GM21447 (cell line): ENCODE data around the gene OPRM1.

Source experiments
- ATAC-seq: cut with Tn5 transposase; IDR thresholded peaks from one replicate; pipeline ENCODE4 v1.9.1; 2021; ENCODE audit not compliant: unreplicated experiment

OPRM1 gene

DNA sequence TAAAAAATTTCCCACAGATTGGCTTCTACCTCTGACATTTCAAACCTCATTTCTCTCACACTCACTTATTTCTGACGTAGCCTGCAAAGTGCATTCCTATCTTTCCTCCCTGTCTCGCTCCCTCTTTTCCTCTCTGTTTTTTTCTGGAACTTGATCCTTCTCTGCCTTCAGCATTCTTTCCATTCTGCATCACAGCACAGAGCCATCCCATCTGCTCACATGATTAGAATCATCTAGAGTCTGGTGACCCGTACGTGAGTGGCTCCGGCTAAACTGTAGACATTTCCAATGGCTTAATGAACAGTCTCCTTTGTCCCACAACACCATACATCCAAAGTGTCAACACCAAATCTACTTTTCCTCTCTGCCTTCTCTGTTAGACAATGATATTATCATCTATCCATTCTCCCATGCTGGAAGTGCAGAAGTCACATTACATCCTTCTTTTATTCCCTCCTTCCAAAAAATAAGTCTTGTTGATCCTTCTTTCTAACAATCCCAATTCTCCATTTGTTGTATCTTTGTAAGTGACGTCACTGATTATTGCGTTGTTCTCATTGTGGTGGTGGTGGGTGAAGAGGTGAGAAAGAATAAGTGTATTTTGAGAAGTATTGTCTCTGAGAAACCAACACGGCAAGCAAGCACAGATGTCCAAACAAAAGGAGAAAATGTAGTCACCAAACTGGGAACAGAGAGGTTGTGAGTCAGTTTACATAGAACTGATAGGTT is 41.6 kb downstream of the OPRM1 start:
- no peak for ATAC-seq

DNA sequence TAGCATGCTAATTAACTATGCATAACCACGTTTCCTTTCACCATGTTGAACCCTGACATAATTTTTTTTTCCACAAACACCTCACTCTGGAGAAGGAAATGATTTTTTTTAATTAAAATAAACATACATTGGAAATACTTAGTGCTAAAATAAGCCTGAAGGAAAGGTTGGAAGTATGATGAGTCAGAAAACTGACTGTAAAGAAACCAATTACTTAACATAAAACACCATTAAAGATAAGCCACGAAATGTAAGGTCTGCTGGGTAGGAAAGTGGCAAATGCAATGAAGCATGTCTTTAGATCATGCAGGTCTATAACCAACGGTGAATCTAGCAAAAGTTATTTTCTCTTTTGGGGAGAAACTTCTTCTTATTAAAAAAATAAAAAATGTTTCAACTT is 47.5 kb downstream of the OPRM1 start:
- no peak for ATAC-seq

DNA sequence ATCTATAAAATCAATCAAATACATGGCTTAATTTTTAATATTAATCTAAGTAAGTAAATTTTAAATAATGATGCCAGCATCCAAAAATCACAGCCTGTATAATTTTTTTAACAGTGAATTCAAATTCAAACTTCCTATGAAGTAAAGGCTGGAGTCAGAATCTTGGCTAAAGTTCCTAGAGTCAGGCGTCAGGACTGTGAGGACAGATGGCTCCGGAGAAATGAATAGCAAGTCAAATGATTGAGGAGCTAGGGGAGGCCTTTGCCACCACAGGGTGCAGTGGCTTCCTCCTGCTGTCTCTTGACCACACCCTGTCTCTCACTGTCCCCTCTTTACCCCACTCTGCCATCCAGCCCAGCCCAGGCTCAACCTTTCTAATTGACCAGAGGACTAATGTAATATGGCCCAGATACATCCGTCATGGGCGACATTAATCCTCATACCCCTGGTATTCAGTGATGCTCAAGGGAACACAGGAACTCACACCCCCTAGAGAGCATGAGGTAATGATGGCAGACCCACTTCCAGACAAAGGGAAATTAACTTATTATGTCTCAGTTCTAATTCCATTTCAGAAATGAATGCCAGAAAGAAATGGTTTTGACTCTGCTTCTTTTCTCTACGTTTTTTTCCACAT is 53.4 kb downstream of the OPRM1 start:
- no peak for ATAC-seq

DNA sequence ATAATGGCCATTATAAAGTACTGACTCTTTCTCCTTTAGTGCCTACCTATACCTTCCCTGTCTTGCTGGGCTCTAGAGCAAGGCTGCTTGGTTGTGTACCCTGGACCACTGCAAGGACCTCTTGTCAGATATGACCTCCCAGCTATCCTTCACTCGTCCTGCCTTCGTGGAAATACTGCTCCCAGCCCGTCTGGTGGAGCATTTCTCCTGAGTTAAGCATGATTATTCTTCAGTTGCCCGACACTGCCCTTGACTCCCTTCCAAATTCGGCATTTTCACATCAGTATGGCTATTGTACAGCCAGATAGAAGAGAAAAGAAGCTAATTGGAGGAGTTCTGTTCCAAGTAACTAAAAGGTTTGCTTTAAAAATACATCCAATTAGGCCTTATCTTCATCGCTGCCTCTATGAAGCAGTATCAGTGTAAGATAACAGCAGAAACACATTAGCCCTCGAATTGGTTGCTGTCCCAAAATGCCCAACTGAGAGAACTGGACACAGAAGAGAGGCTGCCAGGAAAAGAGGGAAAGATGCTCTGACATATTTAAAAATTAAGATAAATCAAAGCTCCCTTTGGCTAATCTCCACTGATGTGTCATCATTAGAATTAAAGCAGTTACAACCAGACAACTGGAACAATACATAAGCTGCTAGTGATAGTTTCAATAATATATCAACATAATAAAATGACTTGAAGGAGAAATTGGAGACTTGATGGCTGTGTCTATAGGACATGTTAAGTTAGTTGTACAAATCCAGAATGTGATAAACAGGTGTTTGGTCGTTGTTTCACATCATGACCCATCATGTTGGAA is 54.4 kb downstream of the OPRM1 start:
- no peak for ATAC-seq

DNA sequence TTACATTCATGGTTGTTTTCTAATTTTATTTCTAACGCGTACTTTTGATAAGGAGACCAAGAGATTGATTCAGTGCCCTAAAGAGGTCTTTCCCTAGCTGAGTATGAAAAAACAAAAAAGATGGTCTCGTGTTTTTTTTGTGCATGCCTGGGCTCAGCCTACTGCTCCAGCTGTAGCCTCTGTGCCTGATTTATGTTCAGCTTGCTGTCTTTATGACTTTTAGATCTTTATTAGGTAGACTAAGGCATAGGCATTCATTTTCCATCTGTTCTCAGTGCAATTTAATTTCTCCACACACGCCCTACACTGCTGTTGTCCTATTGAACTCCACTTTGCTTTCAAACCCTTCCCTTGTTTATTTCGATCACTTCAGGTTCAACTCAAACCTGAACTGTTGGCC is 56.5 kb downstream of the OPRM1 start:
- no peak for ATAC-seq

DNA sequence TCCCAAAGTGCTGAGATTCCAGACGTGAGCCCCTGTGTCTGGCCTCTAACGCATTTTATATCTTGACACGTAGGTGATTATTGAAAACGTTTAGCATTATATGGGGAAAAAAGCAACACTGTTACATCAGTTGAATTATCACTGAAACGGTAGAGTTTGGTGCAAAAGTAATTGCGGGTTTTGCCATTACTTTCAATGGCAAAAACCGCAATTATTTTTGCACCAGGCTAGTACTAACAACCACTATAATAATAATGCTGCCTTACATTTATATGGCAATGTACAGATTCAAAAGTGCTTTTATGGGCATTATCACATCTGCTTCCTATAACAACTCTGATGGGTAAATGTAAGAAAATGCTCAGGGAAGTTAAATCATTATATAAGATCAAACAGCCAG is 57.3 kb downstream of the OPRM1 start:
- ATAC-seq, result no peak

DNA sequence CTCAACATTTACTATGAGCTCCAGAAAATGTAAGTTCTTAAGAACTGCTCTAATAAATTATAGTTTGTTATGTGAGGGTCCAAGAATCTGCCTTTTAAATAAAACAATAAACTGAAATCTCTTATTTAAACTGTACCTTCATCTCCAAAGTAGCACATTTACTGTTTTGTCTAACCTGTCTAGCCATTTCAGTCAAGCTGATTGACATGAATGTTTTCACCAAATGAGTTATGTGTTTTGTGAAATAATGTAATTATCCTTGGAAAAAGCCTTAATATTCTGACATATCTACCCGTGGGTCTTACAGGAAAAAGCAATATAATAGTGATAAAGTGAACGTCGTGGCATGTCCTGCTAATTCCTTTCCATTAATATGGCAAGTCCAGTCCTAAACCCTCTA is 57.8 kb downstream of the OPRM1 start:
- no peak for ATAC-seq

DNA sequence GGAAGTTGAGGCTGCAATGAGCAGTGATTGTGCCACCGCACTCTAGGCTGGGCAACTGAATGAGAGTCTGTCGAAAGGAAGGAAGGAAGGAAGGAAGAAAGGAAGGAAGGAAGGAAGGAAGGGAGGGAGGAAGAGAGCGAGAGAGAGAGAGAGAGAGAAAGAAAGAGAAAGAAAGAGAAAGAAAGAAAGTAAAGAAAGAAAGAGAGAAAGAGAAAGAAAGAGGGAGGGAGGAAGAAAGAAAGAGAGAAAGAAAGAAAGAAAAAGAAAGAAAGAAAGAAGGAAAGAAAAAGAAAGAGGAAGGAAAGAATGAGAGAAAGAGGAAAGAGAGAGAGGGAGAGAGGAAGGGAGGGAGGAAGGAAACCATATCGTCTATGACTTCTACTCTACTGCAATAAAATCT is 60.2 kb downstream of the OPRM1 start:
- no peak for ATAC-seq

DNA sequence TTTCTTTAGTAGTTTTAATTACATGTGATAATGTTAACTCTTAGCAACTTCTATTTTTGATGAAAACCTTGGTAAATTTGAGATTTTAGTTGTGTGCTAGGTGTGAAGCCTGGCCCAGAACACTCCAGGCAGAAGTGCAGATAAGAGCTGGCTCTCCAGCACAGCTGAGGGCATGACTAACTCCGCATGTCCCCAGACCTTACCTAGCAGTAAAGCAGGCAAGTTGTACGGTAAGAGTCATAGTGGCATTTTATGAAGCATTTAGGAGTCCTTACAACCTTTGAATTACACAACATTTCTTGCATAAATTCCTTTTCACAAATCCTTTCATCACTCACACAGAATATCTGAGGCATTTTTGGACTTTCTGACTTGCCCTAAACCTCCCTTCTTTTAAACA is 67.2 kb downstream of the OPRM1 start:
- no peak for ATAC-seq

DNA sequence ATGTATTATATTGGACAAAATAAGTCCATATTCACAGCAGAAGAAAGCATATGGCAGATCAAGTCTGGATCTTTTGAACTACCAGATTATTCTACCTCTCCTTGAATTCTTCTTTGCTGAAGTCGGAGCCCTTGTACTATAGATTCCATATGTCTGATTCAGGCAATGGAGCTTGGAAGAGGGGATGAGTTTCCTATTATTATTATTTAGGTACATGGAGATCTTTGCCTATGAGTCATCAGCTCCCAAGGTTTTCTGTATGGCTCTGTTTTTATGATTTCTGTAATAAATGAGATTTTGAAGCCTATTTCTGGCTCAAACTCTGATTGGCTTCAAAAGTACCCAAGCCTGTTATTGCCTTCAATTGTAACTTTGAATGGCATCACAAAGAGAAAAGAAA is 72.0 kb downstream of the OPRM1 start:
- no peak for ATAC-seq

DNA sequence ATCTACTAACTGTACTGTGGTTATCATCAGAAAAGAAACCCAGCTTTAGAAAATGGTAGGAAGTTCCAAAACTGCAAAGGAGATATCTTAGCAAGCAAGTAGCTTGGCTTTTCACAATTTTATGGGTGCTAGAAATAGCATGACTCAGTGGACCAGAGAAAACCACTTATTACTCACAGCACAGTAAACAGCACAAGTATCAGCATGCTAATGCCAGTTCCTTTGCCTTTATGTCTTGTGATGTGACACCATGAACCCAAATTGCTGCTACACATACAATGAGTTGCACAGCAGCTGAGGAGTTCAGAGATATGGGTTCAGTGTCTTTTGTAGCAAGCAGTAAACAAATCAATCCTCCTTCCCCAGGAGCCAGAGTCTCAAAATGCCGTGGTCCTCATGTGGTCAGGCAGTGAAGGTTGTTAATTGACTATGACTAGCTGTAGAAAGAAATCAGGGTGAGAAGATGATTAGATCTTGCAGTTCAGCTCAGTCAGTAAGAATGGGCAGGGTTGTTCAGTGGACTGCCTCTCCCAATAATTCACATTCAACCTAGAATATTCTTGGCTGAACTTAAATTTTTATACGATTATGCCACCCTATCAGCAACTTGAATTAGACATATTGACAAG is 73.3 kb downstream of the OPRM1 start:
- ATAC-seq, result no peak

DNA sequence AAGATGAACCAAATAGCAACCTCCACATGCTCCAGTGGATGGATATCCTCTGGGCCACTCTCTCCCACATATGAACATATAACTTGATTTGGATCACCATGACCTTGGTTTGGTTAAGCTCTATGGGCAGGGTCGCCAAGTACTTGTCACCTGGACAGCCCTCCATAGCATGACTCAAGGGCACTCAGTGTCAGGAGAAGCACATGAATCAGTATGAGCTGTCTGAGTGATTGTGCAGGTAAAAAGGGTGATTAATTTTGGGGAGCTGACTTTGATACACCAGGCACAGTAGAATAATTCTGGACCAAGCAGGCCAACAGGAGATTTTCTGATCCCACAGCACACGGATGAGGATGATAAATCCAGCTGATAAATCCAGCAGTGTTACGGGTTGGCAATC is 74.4 kb downstream of the OPRM1 start:
- ATAC-seq, result no peak

DNA sequence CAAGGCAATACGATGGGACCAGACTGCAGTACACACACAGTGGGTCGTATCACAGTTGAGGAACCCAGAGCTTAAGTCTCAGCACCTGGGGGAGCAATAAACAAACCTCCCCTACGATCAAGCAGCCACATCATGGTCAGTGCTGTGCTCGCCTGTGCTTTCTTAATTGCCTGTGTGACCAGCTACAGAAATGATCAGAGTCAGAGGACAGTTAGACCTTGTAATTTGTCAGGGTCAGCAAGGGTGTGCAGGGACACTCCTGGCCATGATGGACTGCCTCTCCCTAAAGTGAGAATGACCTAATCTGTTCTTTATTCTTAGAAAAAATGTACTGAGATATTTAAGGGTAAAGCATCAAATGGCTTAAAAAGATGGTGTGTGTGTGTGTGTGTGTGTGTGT is 78.4 kb downstream of the OPRM1 start:
- ATAC-seq, result no peak

DNA sequence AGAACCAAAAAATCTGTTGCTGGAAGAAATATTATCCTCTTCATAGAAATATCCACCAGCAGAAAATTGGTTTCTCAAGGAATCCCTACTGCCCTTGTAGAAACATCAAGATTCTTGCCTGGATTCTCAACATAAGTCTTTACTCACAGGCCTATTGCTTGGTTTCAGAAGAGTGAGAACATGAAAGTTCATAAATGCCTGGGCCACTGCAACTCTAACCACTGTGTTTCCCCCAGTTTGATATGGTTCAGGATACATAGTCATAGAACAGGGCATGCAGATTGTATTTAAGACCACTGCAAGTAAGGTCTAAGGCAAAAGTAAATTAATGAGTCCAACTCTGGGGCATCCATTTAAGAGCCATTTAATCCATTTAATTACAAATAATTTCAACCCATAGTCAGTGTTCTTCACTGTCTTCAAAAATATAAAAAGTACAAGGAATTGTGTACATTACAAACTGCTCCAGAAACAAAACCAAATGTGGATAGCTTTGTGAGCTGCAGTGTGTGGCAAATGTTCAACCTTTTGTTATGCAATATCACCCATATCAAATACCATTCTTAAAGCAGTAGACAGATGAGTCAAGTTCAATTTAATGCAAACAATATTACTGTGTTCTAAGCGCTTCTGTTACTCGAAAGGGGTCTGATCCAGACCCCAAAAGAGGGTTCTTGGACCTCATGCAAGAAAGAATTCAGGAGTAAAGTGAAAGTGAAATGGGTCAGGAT is 83.3 kb downstream of the OPRM1 start:
- ATAC-seq, result no peak

DNA sequence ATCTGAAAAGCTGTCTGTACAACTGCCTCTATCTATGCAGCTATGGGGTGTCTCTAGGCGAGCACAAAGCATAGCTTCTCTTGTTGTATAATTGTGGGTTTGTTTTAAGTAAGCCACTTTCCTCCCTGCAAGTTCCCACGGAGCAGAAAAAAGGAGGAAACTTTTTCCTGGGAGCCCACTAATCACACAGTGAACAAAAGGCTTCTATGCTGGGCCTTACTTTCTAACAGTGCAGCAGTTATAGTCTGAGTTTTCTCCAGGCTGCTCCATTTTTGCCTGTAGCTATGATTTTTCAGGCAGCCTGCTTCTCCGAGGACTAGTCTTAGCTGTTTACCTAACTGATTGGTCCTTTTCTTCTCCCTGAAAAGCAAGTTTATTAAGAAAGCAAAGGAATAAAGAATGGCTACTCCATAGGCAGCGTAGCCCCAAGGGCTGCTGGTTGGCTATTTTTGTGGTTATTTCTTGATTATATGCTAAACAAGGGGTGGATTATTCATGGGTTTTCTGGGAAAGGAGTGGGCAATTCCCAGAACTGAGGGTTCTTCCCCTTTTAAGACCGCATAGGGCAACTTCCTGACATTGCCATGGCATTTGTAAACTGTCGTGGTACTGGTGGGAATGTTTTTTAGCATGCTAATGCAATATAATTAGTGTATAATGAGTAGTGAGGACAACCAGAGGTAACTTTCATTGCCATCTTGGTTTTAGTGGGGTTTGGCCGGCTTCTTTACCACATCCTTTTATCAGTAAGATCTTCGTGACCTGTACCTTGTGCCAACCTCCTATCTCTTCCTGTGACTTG is 84.3 kb downstream of the OPRM1 start:
- no peak for ATAC-seq

DNA sequence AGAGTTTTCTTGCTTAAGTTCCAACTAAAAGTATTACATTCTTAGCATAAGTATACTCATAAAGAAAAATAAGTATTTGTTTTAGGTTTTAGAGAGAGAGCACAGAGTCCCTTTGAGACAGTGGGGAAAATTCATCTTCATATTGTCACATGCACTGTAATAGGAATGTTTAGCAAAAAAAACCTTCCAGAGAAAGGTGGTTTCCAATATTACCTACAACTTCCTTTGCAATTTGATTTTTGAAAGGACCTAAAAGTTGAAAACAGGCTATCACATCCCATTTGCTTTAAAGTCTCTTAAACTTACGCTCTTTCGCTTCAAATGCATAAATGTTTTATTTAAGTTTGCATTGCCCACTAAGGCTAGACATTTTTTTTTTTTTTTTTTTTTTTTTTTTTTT is 86.4 kb downstream of the OPRM1 start:
- ATAC-seq, result no peak

DNA sequence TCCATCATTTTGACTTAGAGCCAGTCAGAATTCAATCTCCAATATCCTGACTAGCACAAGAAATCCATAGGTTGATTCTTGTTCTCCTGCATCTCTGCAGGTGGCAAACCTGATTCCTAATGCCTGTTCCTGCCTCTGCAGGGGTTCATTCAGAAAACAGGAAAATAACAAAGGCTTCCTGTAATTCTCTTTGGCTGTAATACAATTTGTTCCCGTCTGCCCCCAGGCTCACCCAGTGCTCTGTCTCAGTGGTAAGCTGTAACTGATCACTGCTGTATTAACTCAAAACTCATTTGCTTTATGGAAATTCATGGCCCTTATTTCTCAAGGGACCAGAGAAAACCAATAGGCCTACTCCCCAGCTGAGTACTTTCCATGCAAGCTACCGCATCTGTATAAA is 88.6 kb downstream of the OPRM1 start:
- no peak for ATAC-seq

DNA sequence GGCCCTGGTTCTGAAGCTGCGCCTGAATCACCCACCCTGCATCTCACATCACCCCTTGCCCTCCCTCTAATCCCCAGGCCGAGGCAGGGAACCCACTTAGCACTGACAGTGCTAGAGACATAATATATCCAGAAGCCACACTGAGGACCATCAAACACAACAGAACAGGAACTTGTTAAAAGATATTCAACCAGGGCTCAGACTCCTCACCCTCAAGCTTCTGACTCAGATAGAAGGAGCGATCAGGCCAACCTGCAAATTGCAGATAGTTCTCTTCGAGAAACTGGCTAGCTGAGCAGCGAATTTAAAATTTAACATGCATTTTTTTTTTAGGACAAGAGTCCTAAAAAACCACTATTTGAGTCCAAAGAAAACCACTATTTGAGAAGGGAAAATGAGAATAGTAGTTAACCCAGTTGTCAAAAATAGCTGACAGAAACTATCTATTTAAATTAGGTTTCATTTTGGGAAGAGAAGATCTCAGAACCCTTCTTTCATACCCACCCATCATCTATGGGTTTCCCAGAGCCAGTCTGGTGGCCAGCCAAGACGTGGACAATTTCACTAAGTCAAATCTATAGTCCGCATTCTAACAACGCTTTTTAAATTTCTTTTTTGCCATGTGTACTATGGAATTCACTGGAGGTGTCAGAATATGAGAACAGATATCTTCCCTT is 95.6 kb downstream of the OPRM1 start:
- no peak for ATAC-seq

DNA sequence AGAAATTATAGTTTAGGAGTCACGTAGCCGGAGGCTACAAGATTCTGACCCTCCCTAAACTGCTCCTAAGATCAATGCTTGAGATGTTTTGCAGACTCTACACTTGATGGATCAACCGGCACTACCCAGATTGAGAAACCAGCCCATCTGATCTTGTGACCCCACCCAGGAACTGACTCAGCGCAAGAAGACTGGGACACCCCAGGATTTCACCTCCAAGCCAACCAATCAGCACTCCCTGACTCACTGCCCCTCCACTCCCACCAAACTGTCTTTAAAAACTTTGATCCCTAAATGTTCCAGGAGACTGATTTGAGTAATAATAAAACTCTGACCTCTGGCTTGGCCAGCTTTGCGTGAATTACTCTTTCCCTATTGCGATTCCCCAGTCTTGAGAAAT is 99.8 kb downstream of the OPRM1 start:
- ATAC-seq, result no peak

DNA sequence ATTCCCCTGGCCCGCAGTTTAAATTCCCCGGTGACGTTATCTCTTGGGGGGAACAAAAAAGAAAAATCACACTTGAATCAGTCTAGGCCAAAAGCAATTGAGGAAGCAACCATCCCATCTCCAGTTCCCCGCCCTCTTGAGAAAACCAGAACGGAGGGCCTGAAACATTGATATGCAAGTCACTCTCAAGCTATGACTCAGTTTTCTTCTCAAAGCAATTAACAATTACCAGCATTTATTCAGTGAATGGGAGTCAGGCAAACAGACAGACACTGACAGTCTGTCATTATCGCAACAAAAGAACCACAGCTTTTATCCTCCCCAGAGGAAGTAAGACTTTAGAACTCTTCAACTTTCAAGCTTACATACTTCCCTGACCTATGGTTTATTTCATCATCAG is 100.9 kb downstream of the OPRM1 start:
- ATAC-seq, result no peak
